Psoas muscle (tissue), 8 donors: Measurements from ENCODE around the gene QRICH2. TPM values are rescaled to one million over a fixed set of nuclear protein-coding genes. Genes with fewer than 3 reads are reported as not detected.
A peak's percentile ranks its signal among the peaks of the same experiment; 100 is the strongest.

Source experiments
- ATAC-seq, 4 donors: fragments of 200-7000 bp; cut with Tn5 transposase; one replicate each; pipeline ENCODE4 v1.9.1; 2020; ENCODE audit warnings: moderate library complexity in 3 of 4, mild to moderate bottlenecking in 2 of 4
- DNase-seq, 2 donors: peaks; one replicate each; pipeline ENCODE4 v3.0.0-alpha.2; 2020
- H3K27ac ChIP-seq: fragments of 200-600 bp; one replicate; pipeline ENCODE4 v1.8.0; 2022
- H3K27me3 ChIP-seq, 3 donors: fragments of 200-600 bp in 1 of 3; one replicate each; pipeline versions ENCODE4 v1.6.1 to v1.8.0; 2013 to 2022; ENCODE audit warnings: low read length in 2 of 3, mild to moderate bottlenecking in 2 of 3, moderate library complexity in 1 of 3; ENCODE audit not compliant: insufficient read depth in 3 of 3
- H3K36me3 ChIP-seq, 2 donors: fragments of 200-600 bp in 1 of 2; one replicate each; pipeline versions ENCODE4 v1.6.1 to v1.8.0; 2013 to 2022; ENCODE audit warnings: low read depth in 1 of 2, mild to moderate bottlenecking in 1 of 2, moderate library complexity in 1 of 2; ENCODE audit not compliant: insufficient read depth in 1 of 2
- H3K4me1 ChIP-seq: fragments of 200-600 bp; one replicate; pipeline ENCODE4 v1.8.0; 2022
- H3K4me3 ChIP-seq: fragments of 200-600 bp; one replicate; pipeline ENCODE4 v1.8.0; 2022; ENCODE audit warnings: mild to moderate bottlenecking
- H3K9me3 ChIP-seq: fragments of 200-600 bp; one replicate; pipeline ENCODE4 v1.8.0; 2022
- WGBS, 3 donors: extraction: QIAGEN DNeasy Blood & Tissue Kit; methylation state at CpG; one replicate each; pipeline versions ENCODE4 v1.1.6 to v1.1.7; 2013; 5-methylcytosine and 5-hydroxymethylcytosine counted together
- intact Hi-C, 2 donors: fragments of 100-400 bp; cut with DNase I; formaldehyde crosslinking; loops; one replicate each; pipeline versions ENCODE4 v1.11.0 to v1.14.2; 2022
- polyA plus RNA-seq, 3 donors: library from polyadenylated mRNA; stranded (reverse); fragments of 200-250 nt; gene quantifications; one replicate each; pipeline ENCODE4 v1.2.3, GENCODE V29; 2013
- total RNA-seq, 4 donors: library from RNA; stranded (reverse); fragmentation: NEBNext Ultra II Directional in 2 of 4; extraction: Animal tissue kit (Norgen Biotek cat#: 25700) in 2 of 4; gene quantifications; one replicate each; pipeline versions ENCODE4 v1.2.1 to v1.2.4, GENCODE V29; 2021 to 2023
- TF ChIP-seq, protein P1 (sequence below): fragments of 200-600 bp; IDR thresholded peaks from one replicate; pipeline ENCODE4 v1.8.0; 2022; ENCODE audit warnings: antibody characterized with exemption
- donor health status: healthy with polysubstance abuse.
- donor health status: DM: no; HTN: no; CAD: no; lungs with moderate emphysema.
- donor health status: Bipolar disorder and iron deficiency.
- donor health status: healthy.
- donor health status: DM: yes; HTN: yes; CAD: no.
- donor health status: DM: no; HTN: no; CAD: no.
- donor health status: DM: no; HTN: no; CAD: no.
- donor health status: DM: yes; HTN: yes; CAD: no.

QRICH2 gene
- total and polyA plus RNA-seq, 7 donors = 0.69 to 1.5 (median 1.1) TPM

DNA sequence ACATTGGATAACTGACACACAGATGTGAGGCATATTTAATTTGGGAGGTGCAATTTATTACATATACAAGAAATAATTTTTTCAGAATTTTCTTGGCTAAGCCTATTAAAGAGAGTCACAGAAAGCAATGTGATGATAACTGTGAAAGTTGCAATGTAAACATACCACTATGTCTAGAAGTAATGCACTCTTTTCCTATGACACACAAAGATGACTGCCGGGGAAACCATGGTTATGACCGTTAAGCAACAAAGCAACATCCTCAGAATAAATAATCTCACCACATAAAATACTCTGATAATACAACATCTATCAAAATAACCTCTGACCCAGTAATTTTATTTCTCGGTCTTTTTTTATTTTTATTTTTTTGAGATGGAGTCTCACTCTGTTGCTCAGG, 10.5 kb upstream of the QRICH2 start:
- no peaks in the 10 kb centered on the region for H3K27me3 ChIP-seq
- peaks cover 7 to 63% of the 10 kb centered on the region in 2 donors for H3K36me3 ChIP-seq
- H3K9me3 ChIP-seq = no peaks in the 10 kb centered on the region
- TF ChIP-seq, protein P1, sequence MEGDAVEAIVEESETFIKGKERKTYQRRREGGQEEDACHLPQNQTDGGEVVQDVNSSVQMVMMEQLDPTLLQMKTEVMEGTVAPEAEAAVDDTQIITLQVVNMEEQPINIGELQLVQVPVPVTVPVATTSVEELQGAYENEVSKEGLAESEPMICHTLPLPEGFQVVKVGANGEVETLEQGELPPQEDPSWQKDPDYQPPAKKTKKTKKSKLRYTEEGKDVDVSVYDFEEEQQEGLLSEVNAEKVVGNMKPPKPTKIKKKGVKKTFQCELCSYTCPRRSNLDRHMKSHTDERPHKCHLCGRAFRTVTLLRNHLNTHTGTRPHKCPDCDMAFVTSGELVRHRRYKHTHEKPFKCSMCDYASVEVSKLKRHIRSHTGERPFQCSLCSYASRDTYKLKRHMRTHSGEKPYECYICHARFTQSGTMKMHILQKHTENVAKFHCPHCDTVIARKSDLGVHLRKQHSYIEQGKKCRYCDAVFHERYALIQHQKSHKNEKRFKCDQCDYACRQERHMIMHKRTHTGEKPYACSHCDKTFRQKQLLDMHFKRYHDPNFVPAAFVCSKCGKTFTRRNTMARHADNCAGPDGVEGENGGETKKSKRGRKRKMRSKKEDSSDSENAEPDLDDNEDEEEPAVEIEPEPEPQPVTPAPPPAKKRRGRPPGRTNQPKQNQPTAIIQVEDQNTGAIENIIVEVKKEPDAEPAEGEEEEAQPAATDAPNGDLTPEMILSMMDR = no peak
- no peak for ATAC-seq
- no peaks in the 10 kb centered on the region for H3K4me1 ChIP-seq
- DNase-seq = no peak
- H3K27ac ChIP-seq = no peak overlapping the region
- H3K4me3 ChIP-seq = no peak overlapping the region
- 91 to 93% (median 91%) methylated on average over 3 of the region's 3 CpGs for WGBS, 3 donors
- intact Hi-C loops = loop anchor here in 1 of 2 donors (10.0 kb wide), 1 partner anchor 46 kb away; no protein-coding TSS in a partner anchor

DNA sequence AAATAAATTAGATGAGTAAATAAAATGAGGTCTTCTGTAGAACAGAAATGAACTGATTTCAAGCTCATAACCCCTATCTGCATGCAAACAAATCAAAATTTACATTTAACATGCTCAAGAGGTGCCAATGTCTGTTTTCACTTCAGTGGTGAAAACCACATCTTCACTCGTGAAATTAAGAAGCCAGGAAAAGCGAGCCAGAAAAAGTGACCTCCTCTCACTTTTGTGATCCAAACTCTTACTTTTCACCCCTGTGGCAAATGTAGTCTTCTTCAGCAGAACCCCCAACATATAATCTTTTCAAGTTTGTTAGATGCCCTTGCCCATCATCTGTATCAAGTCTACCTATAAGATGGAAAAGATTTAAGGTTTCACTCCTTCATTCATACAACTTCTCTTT, 9.5 kb upstream of the QRICH2 start:
- intact Hi-C loops = loop anchor here in 1 of 2 donors (10.0 kb wide), 1 partner anchor 47 kb away; no protein-coding TSS in a partner anchor
- Histone ChIP-seq H3K4me3 (no peak overlapping the region), H3K36me3 (peaks cover 5 to 63% of the 10 kb centered on the region in 2 donors), H3K27me3 (no peaks in the 10 kb centered on the region), H3K4me1 (no peaks in the 10 kb centered on the region), H3K9me3 (no peaks in the 10 kb centered on the region), H3K27ac (no peak overlapping the region)
- TF ChIP-seq, protein P1 = no peak
- no peak for DNase-seq
- no peak for ATAC-seq
- 74 to 93% (median 85%) methylated on average over 2 of the region's 2 CpGs for WGBS, 3 donors

DNA sequence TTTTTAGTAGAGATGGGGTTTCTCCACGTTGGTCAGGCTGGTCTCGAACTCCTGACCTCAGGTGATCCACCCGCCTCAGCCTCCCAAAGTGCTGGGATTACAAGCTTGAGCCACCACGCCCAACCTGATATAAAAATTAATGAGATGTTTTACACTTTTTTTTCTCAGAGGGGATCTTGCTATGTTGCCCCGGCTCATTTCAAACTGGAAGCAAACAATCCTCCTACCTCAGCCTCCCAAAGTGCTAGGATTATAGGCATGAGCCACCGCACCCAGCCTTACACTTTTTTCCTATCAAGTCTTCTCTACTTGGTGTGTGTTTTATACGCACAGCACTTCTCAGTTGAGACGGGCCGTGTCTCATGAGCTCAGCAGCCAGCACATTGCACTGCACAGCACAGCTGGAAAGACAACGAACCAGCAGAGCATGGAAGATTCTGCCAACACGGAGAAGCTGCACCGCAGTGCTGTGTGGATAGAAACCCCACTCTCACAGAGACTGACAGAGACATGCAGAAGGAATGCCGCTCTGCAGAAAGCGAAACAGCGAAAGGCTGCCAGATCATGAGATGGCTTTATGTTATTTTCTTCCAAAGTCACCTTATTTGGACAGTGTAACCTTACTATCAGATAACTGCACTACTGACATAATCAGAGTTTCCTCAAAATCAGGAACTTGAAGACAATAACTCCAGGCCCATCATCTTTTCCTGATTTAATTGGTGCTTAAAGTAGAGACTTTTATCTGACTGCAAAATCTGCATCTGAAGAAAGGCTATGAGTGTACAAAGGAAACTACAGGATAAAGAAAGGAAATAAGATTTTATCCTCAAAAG, 6.5 kb upstream of the QRICH2 start:
- no peak overlapping the region for H3K4me3 ChIP-seq
- 77 to 84% (median 83%) methylated on average over 15 of the region's 15 CpGs for WGBS, 3 donors
- TF ChIP-seq, protein P1 = no peak
- H3K9me3 ChIP-seq = no peaks in the 10 kb centered on the region
- no peak for DNase-seq
- ATAC-seq = peak in 3 of 4 donors; percentile 19 to 37 (median 37)
- no peaks in the 10 kb centered on the region for H3K4me1 ChIP-seq
- intact Hi-C loops = loop anchor here in 1 of 2 donors (10.0 kb wide), 1 partner anchor 50 kb away; no protein-coding TSS in a partner anchor
- H3K36me3 ChIP-seq = peaks cover 9 to 76% of the 10 kb centered on the region in 2 donors
- H3K27me3 ChIP-seq = no peaks in the 10 kb centered on the region
- no peak overlapping the region for H3K27ac ChIP-seq

DNA sequence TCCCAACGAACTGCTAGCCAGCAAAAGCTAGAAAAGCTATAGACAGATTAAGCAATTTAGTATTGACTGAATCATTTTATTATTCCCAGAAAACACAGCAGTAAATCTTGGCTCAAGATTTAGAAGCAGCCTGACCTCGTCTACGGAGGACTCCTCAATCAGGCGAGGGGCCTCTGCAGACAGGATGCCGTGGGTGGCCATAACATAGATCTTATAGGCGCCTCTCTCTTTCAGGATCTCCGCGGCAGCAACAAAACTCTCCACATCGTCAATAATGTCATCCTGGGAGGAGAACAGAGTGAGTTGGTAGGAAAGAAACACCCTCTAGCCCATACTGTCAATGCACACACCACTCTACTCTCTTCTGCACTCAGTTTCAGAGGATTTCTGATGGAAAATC, 4.7 kb upstream of the QRICH2 start:
- TF ChIP-seq, protein P1 = no peak
- intact Hi-C loops = loop anchor here in 1 of 2 donors (10.0 kb wide), 1 partner anchor 52 kb away; no protein-coding TSS in a partner anchor
- Histone ChIP-seq H3K27me3 (no peaks in the 10 kb centered on the region), H3K36me3 (peaks cover 9 to 79% of the 10 kb centered on the region in 2 donors), H3K27ac (no peak overlapping the region), H3K9me3 (no peaks in the 10 kb centered on the region), H3K4me1 (no peaks in the 10 kb centered on the region), H3K4me3 (no peak overlapping the region)
- ATAC-seq (no peak), DNase-seq (no peak)
- 76 to 81% (median 81%) methylated on average over 9 of the region's 9 CpGs for WGBS, 3 donors
